HEK293T (cell line): Measurements from ENCODE around the gene RANBP9.

Experiments used
- CTCF ChIA-PET: fragments of 350-600 bp; formaldehyde crosslinking; extraction: SDS; loops from one replicate; lab custom pipeline; 2021; ENCODE audit warnings: antibody characterized with exemption, inconsistent platforms; lab: Yijun Ruan, JAX
- POLR2A ChIA-PET: fragments of 350-600 bp; formaldehyde crosslinking; extraction: SDS; loops from one replicate; lab custom pipeline; 2020; ENCODE audit warnings: antibody characterized with exemption, inconsistent platforms; lab: Yijun Ruan, JAX
- DNase-seq: peaks from one replicate; pipeline ENCODE4 v3.0.0; 2012; ENCODE audit warnings: mixed read lengths; ENCODE audit errors: extremely low spot score
- ARNT ChIP-seq: fragments of 450-650 bp; IDR thresholded peaks from 2 replicates; pipeline ENCODE4 v1.6.1; 2017; ENCODE audit warnings: mild to moderate bottlenecking
- BHLHE40 ChIP-seq: fragments of 450-650 bp; IDR thresholded peaks from 2 replicates; pipeline ENCODE4 v1.6.1; 2016; ENCODE audit warnings: mild to moderate bottlenecking, moderate library complexity, borderline replicate concordance
- CTBP1 ChIP-seq: fragments of 450-650 bp; IDR thresholded peaks from 2 replicates; pipeline ENCODE4 v1.6.1; 2016; ENCODE audit warnings: borderline replicate concordance
- ELF4 ChIP-seq: fragments of 450-650 bp; IDR thresholded peaks from 2 replicates; pipeline ENCODE4 v1.6.1; 2017; ENCODE audit warnings: antibody characterized with exemption
- FOXA1 ChIP-seq: fragments of 450-650 bp; IDR thresholded peaks from 2 replicates; pipeline ENCODE4 v1.6.1; 2016; ENCODE audit warnings: mild to moderate bottlenecking
- FOXK2 ChIP-seq: fragments of 450-650 bp; IDR thresholded peaks from 2 replicates; pipeline ENCODE4 v1.6.1; 2016; ENCODE audit warnings: mild to moderate bottlenecking
- FOXM1 ChIP-seq: fragments of 450-650 bp; IDR thresholded peaks from 2 replicates; pipeline ENCODE4 v1.6.1; 2017; ENCODE audit warnings: mild to moderate bottlenecking, borderline replicate concordance
- HDGF ChIP-seq: fragments of 450-650 bp; IDR thresholded peaks from 2 replicates; pipeline ENCODE4 v1.6.1; 2017; ENCODE audit warnings: antibody characterized with exemption, borderline replicate concordance
- L3MBTL2 ChIP-seq: fragments of 450-650 bp; conservative IDR thresholded peaks from 2 replicates; pipeline ENCODE4 v1.6.1; 2016; ENCODE audit warnings: mild to moderate bottlenecking
- LEF1 ChIP-seq: fragments of 450-650 bp; IDR thresholded peaks from 2 replicates; pipeline ENCODE4 v1.6.1; 2017; ENCODE audit warnings: mild to moderate bottlenecking, borderline replicate concordance
- NFRKB ChIP-seq: fragments of 450-650 bp; IDR thresholded peaks from 2 replicates; pipeline ENCODE4 v1.6.1; 2016; ENCODE audit warnings: mild to moderate bottlenecking, moderate library complexity
- SP1 ChIP-seq: fragments of 450-650 bp; IDR thresholded peaks from 2 replicates; pipeline ENCODE4 v1.6.1; 2017
- SUZ12 ChIP-seq: fragments of 450-650 bp; IDR thresholded peaks from 2 replicates; pipeline ENCODE4 v1.6.1; 2016; ENCODE audit warnings: mild to moderate bottlenecking
- TARDBP ChIP-seq: fragments of 450-650 bp; IDR thresholded peaks from 2 replicates; pipeline ENCODE4 v1.6.1; 2016
- ZNF384 ChIP-seq: fragments of 450-650 bp; IDR thresholded peaks from 2 replicates; pipeline ENCODE4 v1.6.1; 2016
- TF ChIP-seq, protein P1 (sequence below): fragments of 450-650 bp; IDR thresholded peaks from 2 replicates; pipeline ENCODE4 v1.6.1; 2016

RANBP9 gene

DNA sequence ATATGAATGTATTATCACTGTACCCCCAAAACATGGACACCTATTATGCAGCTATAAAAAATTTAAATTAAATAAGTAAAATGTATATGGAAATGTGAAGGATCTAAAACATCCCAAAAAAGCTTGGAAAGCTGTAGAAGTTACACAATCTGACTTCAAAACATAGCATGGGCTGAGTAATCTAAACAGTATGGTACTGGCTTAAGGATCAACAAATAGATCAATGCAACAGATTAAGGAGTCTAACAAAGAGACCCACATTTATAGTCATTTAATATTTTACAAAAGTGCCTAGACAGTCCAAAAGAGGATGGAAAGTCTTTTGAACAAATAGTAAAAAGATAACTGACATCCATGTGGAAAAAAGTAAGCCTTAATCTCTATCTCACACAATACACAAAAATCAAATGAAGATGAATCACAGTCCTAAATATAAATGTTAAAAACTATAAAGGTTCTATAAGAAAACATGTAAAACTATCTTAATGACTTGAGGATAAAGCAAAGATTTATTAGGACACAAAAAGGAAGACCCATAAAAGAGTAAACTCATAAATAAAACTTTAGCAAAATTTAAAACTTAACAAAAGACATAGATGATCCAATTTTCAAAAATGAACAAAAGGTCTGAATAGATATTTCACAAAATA, 46.8 kb downstream of the RANBP9 start:
- CTCF ChIA-PET: no interaction called here

DNA sequence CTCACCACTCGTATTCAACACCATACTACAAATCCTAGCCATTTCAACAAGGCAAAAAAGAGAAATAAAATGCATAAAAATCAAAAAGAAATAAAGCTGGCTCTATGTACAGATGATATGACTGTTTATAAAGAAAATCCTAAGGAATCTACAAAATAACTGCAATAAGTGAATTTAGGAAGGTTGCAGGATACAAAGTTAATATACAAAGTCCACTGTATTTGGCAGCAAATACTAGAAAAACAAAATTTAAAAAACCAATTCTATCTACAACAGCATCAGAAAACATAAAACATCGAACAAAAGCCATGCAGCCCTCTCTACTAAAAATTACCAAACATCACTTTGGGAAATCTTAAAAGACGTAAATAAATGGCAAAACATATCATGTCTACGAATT, 47.6 kb downstream of the RANBP9 start:
- POLR2A ChIA-PET: no interaction called here
- no peak for DNase-seq
- CTCF ChIA-PET: no interaction called here
- TF ChIP-seq TARDBP (no peak), SUZ12 (no peak), HDGF (no peak), NFRKB (no peak), FOXM1 (no peak), ZNF384 (no peak), CTBP1 (no peak), FOXK2 (no peak), LEF1 (no peak), ARNT (no peak)
- TF ChIP-seq, protein P1, sequence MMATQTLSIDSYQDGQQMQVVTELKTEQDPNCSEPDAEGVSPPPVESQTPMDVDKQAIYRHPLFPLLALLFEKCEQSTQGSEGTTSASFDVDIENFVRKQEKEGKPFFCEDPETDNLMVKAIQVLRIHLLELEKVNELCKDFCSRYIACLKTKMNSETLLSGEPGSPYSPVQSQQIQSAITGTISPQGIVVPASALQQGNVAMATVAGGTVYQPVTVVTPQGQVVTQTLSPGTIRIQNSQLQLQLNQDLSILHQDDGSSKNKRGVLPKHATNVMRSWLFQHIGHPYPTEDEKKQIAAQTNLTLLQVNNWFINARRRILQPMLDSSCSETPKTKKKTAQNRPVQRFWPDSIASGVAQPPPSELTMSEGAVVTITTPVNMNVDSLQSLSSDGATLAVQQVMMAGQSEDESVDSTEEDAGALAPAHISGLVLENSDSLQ: no peak

More for the DNA sequence above, 46.8 kb downstream of the RANBP9 start:
- TF ChIP-seq LEF1: no peak
- no peak for TF ChIP-seq BHLHE40
- no peak for TF ChIP-seq NFRKB
- TF ChIP-seq L3MBTL2: no peak
- no peak for TF ChIP-seq SP1
- no peak for TF ChIP-seq FOXK2
- no peak for TF ChIP-seq ELF4
- no peak for TF ChIP-seq FOXA1
- TF ChIP-seq HDGF: no peak
- no peak for TF ChIP-seq FOXM1
- DNase-seq: no peak
- POLR2A ChIA-PET: no interaction called here

DNA sequence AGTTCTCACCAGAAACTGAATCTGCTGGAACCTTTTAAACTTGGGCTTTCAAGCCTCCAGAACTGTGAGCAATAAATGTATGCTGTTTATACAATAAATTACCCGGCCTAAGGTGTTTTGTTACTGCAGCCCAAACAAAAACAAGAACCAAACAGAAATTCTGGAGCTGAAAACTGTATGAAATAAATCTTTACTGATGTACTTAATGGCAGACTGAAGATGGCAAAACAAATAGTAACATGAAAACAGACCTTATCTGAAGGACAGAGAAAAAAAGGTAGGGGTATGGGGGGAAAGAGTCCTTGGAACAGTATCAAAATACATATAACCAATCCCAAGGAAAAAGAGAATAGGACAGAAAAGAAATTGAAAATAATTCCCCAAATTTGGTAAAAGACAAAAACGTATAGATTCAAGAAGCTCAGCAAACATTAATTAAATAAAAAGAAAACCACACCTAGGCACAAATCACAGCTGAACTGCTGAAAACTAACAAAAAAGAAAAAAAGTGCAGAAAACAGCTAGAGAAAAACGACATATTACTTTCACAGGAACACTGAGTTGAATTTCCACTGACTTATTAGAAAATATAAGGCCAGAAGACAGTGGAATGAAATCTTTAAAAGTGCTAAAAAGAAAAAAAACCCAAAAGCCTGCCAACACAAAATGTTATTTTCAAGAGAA, 48.8 kb downstream of the RANBP9 start:
- no peak for DNase-seq
- TF ChIP-seq FOXA1: no peak
- no peak for TF ChIP-seq BHLHE40
- no peak for TF ChIP-seq L3MBTL2
- TF ChIP-seq, protein P1: no peak
- no peak for TF ChIP-seq ZNF384
- no peak for TF ChIP-seq ARNT
- TF ChIP-seq TARDBP: no peak
- no peak for TF ChIP-seq SP1
- no peak for TF ChIP-seq ELF4
- no peak for TF ChIP-seq SUZ12
- TF ChIP-seq CTBP1: no peak
- TF ChIP-seq LEF1: no peak
- TF ChIP-seq FOXM1: no peak
- TF ChIP-seq HDGF: no peak
- no peak for TF ChIP-seq NFRKB
- CTCF ChIA-PET: no interaction called here
- POLR2A ChIA-PET: no interaction called here

DNA sequence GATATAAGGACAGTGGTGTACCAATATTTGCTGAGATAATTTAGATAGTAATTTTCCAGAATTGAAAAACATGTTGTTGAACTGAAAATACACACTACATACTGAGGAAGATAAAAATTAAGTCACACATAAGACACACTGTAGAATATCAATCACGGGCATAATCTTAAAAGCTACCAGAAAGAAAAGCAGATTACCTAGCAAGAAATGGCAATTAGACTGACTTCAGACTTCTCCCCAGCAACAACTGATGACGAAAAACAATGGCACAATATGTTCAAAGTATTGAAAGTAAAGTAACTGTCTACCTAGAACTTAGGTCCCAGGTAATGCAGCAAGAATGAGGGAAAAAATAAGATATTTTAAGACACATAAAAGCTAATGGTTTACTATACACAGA, 50.0 kb downstream of the RANBP9 start:
- ChIA-PET POLR2A (no interaction called here), CTCF (no interaction called here)
- TF ChIP-seq HDGF (no peak), LEF1 (no peak), ZNF384 (no peak), FOXA1 (no peak), NFRKB (no peak), CTBP1 (no peak), SUZ12 (no peak), SP1 (no peak), BHLHE40 (no peak), L3MBTL2 (no peak), ARNT (no peak), FOXM1 (no peak), ELF4 (no peak), FOXK2 (no peak), TARDBP (no peak)
- TF ChIP-seq, protein P1: no peak
- DNase-seq: no peak

GRCh38 chr6:13660893-13661292, 50.7 kb downstream of the RANBP9 start:
- no peak for DNase-seq
- POLR2A ChIA-PET: no interaction called here
- CTCF ChIA-PET: interaction anchor here (1.5 kb wide), 1 partner anchor 46 kb away, joined by 4 read pairs; the partner anchor contains the start of gene NOL7
- TF ChIP-seq LEF1: no peak
- no peak for TF ChIP-seq HDGF
- TF ChIP-seq ZNF384: no peak
- TF ChIP-seq SP1: no peak
- TF ChIP-seq TARDBP: no peak
- TF ChIP-seq, protein P1: no peak
- TF ChIP-seq ELF4: no peak
- no peak for TF ChIP-seq NFRKB
- TF ChIP-seq ARNT: no peak
- TF ChIP-seq FOXM1: no peak
- no peak for TF ChIP-seq CTBP1
